Measurements from ENCODE around the gene PCDHGA7. TPM values are rescaled to one million over a fixed set of nuclear protein-coding genes. Genes with fewer than 3 reads are reported as not detected.
"Not testable (repeated sequence)": the region's sequence is repeated elsewhere in the genome, so short reads cannot be mapped to it uniquely, and the experiment has no call there.

PCDHGA7 gene
- total RNA-seq (ENCODE audit: insufficient read depth, low replicate concordance), result 7.0 TPM

DNA sequence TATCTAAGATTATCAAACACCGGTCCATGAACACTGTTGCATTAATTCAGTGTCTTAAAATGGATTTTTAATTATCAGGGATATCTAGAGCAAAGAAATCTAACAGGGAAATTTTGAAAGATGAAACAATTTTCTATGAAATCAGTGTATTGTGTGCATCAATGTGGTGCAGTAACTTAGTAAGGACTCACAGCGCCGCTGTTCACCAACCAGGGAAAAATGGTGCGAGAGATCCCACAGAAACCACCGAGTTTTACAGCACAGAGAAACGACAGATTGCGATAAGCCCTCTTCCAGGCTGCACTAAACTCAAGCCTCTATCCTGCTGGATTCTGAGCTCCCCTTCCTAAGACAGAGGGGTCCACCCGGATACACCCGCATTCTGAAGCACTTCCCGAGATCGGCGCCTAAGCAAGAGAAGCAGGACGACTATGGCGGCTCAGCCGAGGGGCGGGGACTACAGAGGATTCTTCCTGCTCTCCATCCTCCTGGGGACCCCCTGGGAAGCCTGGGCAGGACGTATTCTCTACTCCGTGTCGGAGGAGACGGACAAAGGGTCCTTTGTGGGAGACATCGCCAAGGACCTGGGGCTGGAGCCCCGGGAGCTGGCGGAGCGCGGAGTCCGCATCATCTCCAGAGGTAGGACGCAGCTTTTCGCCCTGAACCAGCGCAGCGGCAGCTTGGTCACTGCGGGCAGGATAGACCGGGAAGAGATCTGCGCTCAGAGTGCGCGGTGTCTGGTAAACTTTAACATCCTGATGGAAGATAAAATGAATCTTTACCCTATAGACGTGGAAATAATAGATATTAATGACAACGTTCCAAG, at the start of gene PCDHGA7:
PCDHGA7 (plus strand) TSS at position 274 of the 826 bp plus-strand sequence; CDS start at position 432, 158 bp downstream.
- no peak for DNase-seq (ENCODE audit: low spot score)

DNA sequence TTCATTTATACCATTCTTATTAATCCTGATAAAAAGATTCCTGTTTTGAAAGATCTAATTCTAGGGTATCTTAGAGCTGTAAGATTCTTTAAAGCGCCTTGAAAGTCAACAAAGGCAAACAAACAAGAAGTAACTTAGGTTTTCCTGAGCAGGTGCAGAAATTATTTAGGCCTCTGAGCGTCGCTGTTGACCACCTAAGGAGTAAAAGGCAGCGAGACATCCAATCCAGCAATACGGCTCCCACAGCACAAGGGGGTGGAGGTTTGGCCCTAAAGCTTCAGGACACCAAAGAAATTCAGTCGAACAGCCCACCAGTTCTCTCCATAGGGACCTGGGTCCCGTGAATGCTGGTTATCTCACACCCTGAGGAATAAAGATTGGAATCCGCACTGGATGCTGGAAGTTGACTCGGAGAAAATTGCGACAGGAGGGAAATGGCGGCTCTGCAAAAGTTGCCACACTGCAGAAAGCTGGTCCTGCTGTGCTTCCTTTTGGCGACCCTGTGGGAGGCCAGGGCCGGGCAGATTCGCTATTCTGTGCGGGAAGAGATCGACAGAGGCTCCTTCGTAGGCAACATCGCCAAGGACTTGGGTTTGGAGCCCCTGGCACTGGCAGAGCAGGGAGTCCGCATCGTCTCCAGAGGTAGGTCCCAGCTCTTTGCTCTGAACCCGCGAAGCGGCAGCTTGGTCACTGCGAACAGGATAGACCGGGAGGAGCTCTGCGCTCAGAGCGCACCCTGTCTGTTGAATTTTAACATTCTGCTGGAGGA, 43.8 kb upstream of the PCDHGA7 start, which contains the start of gene PCDHGA2:
PCDHGA2 (plus strand) TSS at position 223 of the 769 bp plus-strand sequence.
- peak; percentile 23 for DNase-seq (ENCODE audit: low spot score)

DNA sequence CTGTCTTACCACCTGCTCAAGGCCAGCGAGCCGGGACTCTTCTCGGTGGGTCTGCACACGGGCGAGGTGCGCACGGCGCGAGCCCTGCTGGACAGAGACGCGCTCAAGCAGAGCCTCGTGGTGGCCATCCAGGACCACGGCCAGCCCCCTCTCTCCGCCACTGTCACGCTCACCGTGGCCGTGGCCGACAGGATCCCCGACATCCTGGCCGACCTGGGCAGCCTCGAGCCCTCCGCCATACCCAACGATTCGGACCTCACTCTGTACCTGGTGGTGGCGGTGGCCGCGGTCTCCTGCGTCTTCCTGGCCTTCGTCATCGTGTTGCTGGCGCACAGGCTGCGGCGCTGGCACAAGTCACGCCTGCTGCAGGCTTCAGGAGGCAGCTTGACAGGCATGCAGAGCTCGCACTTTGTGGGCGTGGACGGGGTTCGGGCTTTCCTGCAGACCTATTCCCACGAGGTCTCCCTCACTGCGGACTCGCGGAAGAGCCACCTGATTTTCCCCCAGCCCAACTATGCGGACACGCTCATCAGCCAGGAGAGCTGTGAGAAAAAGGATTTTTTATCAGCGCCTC, 41.7 kb upstream of the PCDHGA7 start:
- DNase-seq (ENCODE audit: low spot score), result not testable (repeated sequence)

DNA sequence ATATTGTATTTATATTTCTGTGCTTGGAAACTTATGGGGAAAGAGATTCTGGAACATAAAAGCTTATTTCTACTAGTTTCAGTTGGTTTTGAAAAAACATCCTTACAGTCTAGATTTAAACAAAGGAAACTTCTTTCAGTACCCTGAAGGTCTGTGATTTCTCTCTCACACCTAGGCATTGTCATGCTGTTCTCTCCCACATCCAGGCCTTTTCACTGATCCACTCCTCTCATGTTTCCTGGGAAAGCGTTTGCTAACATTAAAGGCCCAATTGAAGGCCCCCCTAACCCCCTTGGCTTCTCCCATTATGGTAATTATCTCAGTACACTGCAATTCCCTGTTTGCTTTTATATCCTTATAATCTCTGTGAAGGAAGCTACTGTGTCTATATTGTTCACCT, 39.8 kb upstream of the PCDHGA7 start:
- no peak for DNase-seq (ENCODE audit: low spot score)

DNA sequence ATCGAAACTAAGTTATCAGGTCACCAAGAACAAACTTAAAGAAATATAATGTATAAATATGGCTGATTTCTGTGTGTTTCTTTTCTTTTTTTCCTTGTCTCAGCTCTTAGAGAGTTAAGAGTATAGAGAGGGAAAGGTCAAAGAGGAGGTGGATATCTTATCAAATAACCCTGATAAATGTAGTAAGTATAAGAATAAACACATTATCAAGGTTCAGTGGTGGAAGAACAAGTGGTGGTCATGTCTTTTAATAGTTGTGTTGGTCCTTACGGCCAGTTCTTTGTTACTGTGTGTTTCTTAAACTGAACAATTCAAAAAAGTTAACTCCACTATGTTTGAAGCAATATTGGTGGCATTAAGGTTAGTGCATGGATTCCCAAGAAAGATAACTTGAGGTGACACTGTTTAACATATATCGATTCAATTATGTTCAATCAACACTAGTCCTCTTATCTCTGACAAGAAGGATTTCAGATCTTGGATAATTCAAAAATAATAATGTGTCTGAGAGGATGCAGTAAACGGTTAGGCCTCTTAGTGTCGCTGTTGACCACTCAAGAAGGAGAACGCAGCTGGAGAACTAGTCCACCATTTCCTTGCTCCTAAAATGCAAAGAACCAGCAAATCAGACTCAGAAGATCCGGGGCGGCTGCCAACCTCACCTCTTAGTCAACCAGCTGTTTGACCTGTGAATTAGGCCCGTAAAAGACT, 39.1 kb upstream of the PCDHGA7 start, which contains the start of gene PCDHGA3:
PCDHGA3 (plus strand) TSS at position 588 of the 711 bp plus-strand sequence. CDS start 205 bp downstream, outside the sequence.
- no peak for DNase-seq (ENCODE audit: low spot score)

DNA sequence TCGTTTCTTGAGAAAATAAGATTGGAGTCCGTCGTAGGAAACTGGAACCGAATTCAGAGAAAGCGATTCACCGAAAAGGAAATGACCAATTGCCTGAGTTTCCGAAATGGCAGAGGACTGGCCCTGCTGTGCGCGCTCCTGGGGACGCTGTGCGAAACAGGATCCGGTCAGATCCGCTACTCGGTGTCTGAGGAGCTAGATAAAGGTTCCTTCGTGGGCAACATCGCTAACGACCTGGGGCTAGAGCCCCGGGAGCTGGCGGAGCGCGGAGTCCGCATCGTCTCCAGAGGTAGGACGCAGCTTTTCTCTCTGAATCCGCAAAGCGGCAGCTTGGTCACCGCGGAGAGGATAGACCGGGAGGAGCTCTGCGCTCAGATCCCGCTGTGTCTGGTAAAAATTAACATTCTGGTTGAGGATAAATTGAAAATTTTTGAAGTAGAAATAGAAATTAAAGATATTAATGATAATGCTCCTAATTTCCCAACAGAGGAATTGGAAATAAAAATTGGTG, 38.5 kb upstream of the PCDHGA7 start:
- no peak for DNase-seq (ENCODE audit: low spot score)

DNA sequence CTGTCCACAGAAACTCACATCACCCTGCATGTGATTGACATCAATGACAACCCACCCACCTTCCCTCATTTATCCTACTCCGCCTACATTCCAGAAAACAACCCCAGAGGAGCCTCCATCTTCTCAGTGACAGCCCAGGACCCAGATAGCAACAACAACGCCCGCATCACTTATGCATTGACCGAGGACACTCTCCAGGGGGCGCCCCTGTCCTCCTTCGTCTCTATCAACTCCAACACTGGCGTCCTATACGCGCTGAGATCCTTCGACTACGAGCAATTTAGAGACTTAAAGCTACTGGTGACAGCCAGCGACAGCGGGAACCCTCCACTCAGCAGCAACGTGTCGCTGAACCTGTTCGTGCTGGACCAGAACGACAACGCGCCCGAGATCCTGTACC, 37.2 kb upstream of the PCDHGA7 start:
- no peak for DNase-seq (ENCODE audit: low spot score)

DNA sequence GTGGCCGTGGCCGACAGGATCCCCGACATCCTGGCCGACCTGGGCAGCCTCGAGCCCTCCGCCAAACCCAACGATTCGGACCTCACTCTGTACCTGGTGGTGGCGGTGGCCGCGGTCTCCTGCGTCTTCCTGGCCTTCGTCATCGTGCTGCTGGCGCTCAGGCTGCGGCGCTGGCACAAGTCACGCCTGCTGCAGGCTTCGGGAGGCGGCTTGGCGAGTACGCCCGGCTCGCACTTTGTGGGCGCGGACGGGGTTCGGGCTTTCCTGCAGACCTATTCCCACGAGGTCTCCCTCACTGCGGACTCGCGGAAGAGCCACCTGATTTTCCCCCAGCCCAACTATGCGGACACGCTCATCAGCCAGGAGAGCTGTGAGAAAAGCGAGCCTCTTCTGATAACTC, 36.5 kb upstream of the PCDHGA7 start:
- not testable (repeated sequence) for DNase-seq (ENCODE audit: low spot score)

DNA sequence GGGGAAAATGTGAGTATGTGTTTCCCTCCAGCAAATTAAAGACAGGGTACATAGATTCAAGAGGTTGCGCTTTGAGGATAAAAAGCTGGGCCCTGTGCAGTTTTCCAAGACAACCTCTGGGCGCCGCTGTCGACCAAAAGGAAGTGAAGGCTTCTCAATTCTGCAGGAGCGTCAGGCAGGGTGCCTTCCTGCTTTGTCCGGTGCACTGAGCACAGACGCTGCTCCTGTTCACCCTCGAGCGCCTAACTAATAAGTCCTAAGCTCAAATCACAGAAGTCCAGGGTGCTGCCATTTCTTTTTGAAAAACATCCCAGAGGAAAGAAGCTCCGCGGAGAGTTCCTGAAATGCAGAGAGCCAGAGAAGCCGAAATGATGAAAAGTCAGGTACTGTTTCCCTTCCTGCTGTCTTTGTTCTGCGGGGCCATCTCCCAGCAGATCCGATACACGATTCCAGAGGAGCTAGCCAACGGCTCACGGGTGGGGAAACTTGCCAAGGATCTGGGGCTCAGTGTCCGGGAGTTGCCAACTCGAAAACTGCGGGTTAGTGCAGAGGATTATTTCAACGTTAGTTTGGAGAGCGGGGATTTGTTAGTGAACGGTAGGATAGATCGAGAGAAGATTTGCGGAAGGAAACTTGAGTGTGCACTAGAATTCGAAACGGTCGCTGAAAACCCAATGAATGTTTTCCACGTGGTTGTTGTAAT, 32.5 kb upstream of the PCDHGA7 start, which contains the start of gene PCDHGB1:
PCDHGB1 (plus strand) TSS at position 183 of the 703 bp plus-strand sequence; CDS start at position 345, 162 bp downstream.
- no peak for DNase-seq (ENCODE audit: low spot score)

DNA sequence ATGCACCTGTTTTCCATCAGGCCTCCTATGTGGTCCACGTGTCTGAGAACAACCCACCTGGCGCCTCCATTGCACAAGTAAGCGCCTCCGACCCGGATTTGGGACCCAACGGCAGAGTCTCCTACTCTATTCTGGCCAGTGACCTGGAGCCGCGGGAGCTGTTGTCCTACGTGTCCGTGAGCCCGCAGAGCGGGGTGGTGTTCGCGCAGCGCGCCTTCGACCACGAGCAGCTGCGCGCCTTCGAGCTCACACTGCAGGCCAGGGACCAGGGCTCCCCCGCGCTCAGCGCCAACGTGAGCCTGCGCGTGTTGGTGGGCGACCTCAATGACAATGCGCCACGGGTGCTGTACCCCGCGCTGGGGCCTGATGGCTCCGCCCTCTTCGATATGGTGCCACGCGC, 31.0 kb upstream of the PCDHGA7 start:
- DNase-seq (ENCODE audit: low spot score), result no peak

DNA sequence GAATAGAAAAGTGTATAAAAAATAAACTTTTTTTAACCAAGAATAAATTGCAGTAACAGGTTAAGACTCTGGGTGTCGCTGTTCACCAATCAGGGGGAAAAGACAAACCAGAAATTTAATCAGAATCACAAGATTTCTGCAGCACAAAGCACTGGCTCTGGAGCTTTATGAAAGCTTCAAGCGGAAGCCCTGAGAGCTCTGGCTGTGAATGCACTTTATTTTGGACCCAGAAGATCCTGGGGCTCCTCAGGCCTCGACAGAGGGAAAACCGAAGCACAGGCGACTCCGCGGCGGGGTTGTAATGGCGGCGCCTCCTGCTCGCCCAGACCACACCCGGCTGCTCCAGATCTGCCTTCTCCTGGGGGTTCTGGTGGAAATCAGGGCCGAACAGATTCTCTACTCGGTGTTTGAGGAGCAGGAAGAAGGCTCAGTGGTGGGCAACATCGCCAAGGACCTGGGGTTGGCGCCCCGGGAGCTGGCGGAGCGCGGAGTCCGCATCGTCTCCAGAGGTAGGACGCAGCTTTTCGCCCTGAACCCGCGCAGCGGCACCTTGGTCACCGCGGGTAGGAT, 27.6 kb upstream of the PCDHGA7 start, which contains the start of gene PCDHGA4:
PCDHGA4 (plus strand) TSS at position 122 of the 570 bp plus-strand sequence; CDS start at position 209, 87 bp downstream.
- DNase-seq (ENCODE audit: low spot score), result no peak

DNA sequence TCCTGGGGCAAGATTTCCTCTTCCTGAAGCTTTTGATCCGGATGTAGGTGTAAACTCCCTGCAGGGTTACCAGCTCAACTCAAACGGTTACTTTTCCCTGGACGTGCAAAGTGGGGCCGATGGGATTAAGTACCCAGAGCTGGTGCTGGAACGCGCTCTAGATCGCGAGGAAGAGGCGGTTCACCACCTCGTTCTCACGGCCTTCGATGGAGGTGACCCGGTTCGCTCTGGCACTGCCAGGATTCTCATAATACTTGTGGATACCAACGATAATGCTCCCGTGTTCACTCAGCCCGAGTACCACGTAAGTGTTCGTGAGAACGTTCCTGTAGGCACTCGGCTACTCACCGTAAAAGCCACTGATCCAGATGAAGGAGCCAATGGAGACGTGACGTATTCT, 26.9 kb upstream of the PCDHGA7 start:
- DNase-seq (ENCODE audit: low spot score), result no peak

DNA sequence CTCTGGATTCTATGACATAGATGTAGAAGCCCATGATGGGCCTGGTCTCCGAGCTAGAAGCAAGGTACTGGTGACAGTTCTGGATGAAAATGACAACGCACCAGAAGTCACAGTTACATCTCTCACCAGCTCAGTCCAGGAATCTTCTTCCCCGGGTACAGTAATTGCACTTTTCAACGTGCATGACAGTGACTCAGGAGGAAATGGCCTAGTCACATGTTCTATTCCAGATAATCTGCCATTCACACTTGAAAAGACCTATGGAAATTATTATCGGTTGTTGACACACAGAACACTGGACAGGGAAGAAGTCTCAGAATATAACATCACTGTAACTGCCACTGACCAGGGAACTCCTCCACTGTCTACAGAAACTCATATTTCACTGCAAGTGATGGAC, 26.4 kb upstream of the PCDHGA7 start:
- DNase-seq (ENCODE audit: low spot score), result no peak

DNA sequence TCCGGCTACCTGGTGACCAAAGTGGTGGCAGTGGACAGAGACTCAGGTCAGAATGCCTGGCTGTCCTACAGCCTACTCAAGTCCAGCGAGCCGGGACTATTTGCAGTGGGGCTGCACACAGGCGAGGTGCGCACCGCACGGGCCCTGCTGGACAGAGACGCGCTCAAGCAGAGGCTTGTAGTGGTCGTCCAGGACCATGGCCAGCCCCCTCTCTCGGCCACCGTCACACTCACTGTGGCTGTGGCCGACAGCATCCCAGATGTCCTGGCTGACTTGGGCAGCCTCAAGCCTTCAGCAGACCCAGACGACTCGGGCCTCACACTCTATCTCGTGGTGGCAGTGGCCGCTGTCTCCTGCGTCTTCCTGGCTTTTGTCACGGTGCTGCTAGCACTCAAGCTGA, 25.6 kb upstream of the PCDHGA7 start:
- no peak for DNase-seq (ENCODE audit: low spot score)

DNA sequence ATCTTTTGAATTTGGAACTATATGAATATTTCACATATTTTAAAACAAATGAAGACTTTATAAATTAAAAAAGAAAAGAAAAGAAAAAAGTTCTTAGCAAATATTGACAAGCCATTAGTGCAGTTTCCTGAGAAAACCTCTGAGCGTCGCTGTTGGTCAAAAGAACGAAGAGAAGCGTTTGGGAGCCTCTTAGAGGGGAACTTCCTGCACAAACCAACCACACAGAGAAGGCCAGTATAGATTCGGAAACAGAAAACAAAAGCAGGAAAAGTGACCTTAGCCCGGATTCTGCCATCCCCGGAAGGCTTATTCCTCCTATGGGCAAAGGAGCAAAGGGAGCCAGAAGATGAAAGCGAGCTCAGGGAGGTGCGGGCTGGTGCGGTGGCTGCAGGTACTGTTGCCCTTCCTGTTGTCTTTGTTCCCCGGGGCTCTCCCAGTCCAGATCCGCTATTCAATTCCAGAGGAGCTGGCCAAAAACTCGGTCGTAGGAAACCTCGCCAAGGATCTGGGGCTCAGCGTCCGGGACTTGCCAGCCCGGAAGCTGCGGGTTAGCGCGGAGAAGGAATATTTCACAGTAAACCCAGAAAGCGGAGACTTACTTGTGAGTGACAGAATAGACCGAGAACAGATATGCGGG, 22.6 kb upstream of the PCDHGA7 start, which contains the start of gene PCDHGB2:
PCDHGB2 (plus strand) TSS at position 205 of the 637 bp plus-strand sequence; CDS start at position 347, 142 bp downstream.
- DNase-seq (ENCODE audit: low spot score), result no peak

DNA sequence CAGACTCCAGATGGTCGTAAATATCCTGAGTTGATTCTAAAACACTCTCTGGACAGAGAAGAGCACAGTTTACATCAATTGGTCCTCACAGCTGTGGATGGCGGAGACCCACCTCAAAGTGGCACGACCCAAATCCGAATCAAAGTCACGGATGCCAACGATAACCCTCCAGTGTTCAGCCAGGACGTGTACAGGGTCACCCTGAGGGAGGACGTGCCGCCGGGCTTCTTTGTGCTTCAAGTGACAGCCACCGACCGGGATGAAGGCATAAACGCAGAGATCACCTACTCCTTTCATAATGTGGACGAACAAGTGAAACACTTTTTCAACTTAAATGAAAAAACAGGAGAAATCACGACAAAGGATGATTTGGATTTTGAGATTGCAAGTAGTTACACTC, 21.9 kb upstream of the PCDHGA7 start:
- DNase-seq (ENCODE audit: low spot score), result no peak

DNA sequence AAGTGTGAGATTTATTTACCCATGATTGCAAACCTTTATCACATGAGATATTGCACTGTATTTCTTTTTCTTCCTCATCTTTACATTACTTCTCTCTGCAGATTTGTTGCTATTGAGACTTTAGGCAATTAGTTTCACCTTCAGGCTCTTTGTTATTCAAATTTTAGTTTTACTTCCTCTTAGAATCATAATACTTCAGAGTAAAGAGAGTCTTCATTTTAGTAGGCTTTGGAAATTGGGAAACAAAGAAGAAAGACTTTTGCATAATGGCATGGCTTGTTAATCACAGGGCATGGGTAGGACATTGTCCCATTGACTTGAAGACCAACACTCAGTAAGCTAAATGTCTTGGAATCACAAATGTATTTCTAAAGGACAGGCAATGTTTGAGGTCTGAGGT, 19.8 kb upstream of the PCDHGA7 start:
- DNase-seq (ENCODE audit: low spot score), result no peak

DNA sequence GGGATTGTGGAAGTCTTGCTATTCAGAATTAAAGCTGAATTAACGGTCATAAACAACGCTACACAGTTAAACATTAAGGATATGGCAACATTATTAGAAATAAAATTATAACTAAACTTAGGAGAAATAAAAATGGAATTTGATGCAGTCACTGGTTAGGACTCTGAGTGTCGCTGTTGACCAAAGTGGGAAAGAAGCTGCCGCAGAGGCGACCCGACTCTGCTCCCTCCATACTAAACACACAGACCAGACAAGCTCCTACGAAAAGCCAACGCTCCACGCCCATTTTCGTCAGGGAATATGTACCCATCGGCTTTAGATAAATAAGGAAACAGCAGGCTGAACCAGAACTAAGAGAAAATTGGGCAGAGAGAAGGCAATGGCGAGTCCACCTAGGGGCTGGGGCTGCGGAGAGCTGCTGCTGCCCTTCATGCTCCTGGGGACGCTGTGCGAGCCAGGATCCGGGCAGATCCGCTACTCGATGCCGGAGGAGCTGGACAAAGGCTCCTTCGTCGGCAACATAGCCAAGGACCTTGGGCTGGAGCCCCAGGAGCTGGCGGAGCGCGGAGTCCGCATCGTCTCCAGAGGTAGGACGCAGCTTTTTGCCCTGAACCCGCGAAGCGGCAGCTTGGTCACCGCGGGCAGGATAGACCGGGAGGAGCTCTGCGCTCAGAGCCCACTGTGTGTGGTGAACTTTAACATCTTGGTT, 18.4 kb upstream of the PCDHGA7 start, which contains the start of gene PCDHGA5:
PCDHGA5 (plus strand) TSS at position 211 of the 709 bp plus-strand sequence; CDS start at position 380, 169 bp downstream.
- DNase-seq (ENCODE audit: low spot score), result no peak
